Retinal pigment epithelial cell (primary cell): ENCODE results near the gene SPOPL.

Experiments
- DNase-seq: peaks from one replicate; pipeline ENCODE4 v3.0.0-alpha.2; 2010; ENCODE audit warnings: low read depth
- H3K4me3 ChIP-seq: 2 replicates; pipeline ENCODE4 v1.5.1; 2011; ENCODE audit warnings: mild to moderate bottlenecking, low read length, control low read depth, moderate library complexity
- CTCF ChIP-seq: conservative IDR thresholded peaks from 2 replicates; pipeline ENCODE4 v1.5.1; 2011; ENCODE audit warnings: low read depth, low read length, control low read depth, inconsistent platforms

The SPOPL gene

GRCh38 chr2:138620431-138620830 is 118.9 kb downstream of the SPOPL start:
- no peak for DNase-seq
- no peak for TF ChIP-seq CTCF
- no peak overlapping the region for H3K4me3 ChIP-seq

GRCh38 chr2:138621139-138621538 is 119.6 kb downstream of the SPOPL start:
- TF ChIP-seq CTCF, result no peak
- H3K4me3 ChIP-seq, result no peak overlapping the region
- no peak for DNase-seq

- no peak overlapping the region for H3K4me3 ChIP-seq
- no peak for TF ChIP-seq CTCF
- no peak for DNase-seq
Measured at GRCh38 chr2:138622613-138623012, 121.0 kb downstream of the SPOPL start.
